HG02938 (cell line): ENCODE data around the gene CKAP5.

ENCODE experiments used
- ATAC-seq: cut with Tn5 transposase; IDR thresholded peaks from one replicate; pipeline ENCODE4 v1.9.1; 2021; ENCODE audit warnings: mild to moderate bottlenecking, moderate library complexity; ENCODE audit not compliant: unreplicated experiment

CKAP5 gene

GRCh38 chr11:46845740-46846509, at the start of gene CKAP5:
Gene CKAP5, minus strand, starts transcription at chr11:46846280. Its CDS starts 25,049 bp downstream, at chr11:46821231.
- peak; percentile 88 for ATAC-seq

- no peak for ATAC-seq
Observed at GRCh38 chr11:46895821-46896220, 49.7 kb upstream of the CKAP5 start.

- no peak for ATAC-seq
Observed at GRCh38 chr11:46894961-46895360, 48.9 kb upstream of the CKAP5 start.

- ATAC-seq: no peak
Observed at GRCh38 chr11:46894506-46894905, 48.4 kb upstream of the CKAP5 start.

GRCh38 chr11:46892838-46893237, 46.8 kb upstream of the CKAP5 start:
- no peak for ATAC-seq

GRCh38 chr11:46892109-46892508, 46.0 kb upstream of the CKAP5 start:
- ATAC-seq: no peak

- no peak for ATAC-seq
Observed at GRCh38 chr11:46890665-46891064, 44.6 kb upstream of the CKAP5 start.

- no peak for ATAC-seq
Observed at GRCh38 chr11:46889689-46890475, 43.8 kb upstream of the CKAP5 start.

- no peak for ATAC-seq
Observed at GRCh38 chr11:46889251-46889650, 43.2 kb upstream of the CKAP5 start.

- no peak for ATAC-seq
Observed at GRCh38 chr11:46888636-46889035, 42.6 kb upstream of the CKAP5 start.

GRCh38 chr11:46886211-46886610, 40.1 kb upstream of the CKAP5 start:
- ATAC-seq: no peak

GRCh38 chr11:46879056-46879585, 33.0 kb upstream of the CKAP5 start:
- ATAC-seq: no peak

- ATAC-seq: no peak
Observed at GRCh38 chr11:46877580-46877979, 31.5 kb upstream of the CKAP5 start.

GRCh38 chr11:46876471-46876870, 30.4 kb upstream of the CKAP5 start:
- no peak for ATAC-seq

GRCh38 chr11:46874586-46874985, 28.5 kb upstream of the CKAP5 start:
- ATAC-seq: no peak

- no peak for ATAC-seq
Observed at GRCh38 chr11:46868912-46869311, 22.8 kb upstream of the CKAP5 start.

GRCh38 chr11:46865340-46865739, 19.3 kb upstream of the CKAP5 start:
- no peak for ATAC-seq

- no peak for ATAC-seq
Observed at GRCh38 chr11:46860218-46860617, 14.1 kb upstream of the CKAP5 start.

GRCh38 chr11:46858920-46859546, 13.0 kb upstream of the CKAP5 start:
- no peak for ATAC-seq

- ATAC-seq: no peak
Observed at GRCh38 chr11:46857666-46858065, 11.6 kb upstream of the CKAP5 start.

- ATAC-seq: no peak
Observed at GRCh38 chr11:46856605-46857343, 10.7 kb upstream of the CKAP5 start.
